Stimulated activated CD8-positive, alpha-beta memory T cell treated with anti-CD3 and anti-CD28 coated beads, Interleukin-4, amount 100 ng/mL, for 48 hours (primary cell): ENCODE results near the gene OR2V2.
"Not testable (repeated sequence)": the region's sequence is repeated elsewhere in the genome, so short reads cannot be mapped to it uniquely, and the experiment has no call there.

Experiments
- DNase-seq: peaks from one replicate; pipeline ENCODE4 v3.0.0-alpha.2; 2020

The OR2V2 gene

GRCh38 chr5:181114844-181115778 is 32.3 kb upstream of the OR2V2 start:
- peak; percentile 25 for DNase-seq

GRCh38 chr5:181118369-181118768 is 29.0 kb upstream of the OR2V2 start:
- DNase-seq = no peak

GRCh38 chr5:181119105-181119504 is 28.3 kb upstream of the OR2V2 start:
- DNase-seq = no peak

- no peak for DNase-seq
Observed at GRCh38 chr5:181120306-181120705, 27.1 kb upstream of the OR2V2 start.

GRCh38 chr5:181120761-181121160 is 26.6 kb upstream of the OR2V2 start:
- no peak for DNase-seq

GRCh38 chr5:181121675-181122561 is 25.5 kb upstream of the OR2V2 start:
- DNase-seq = no peak

- no peak for DNase-seq
Observed at GRCh38 chr5:181124526-181124925, 22.9 kb upstream of the OR2V2 start.

- no peak for DNase-seq
Observed at GRCh38 chr5:181126841-181127240, 20.5 kb upstream of the OR2V2 start.

- DNase-seq = no peak
Observed at GRCh38 chr5:181127456-181127855, 19.9 kb upstream of the OR2V2 start.

- DNase-seq = no peak
Observed at GRCh38 chr5:181127907-181128626, 19.3 kb upstream of the OR2V2 start.

- no peak for DNase-seq
Observed at GRCh38 chr5:181129601-181130000, 17.8 kb upstream of the OR2V2 start.

GRCh38 chr5:181130081-181130480 is 17.3 kb upstream of the OR2V2 start:
- DNase-seq = not testable (repeated sequence)

GRCh38 chr5:181130832-181131496 is 16.4 kb upstream of the OR2V2 start, which contains the start of gene OR2V1:
OR2V1 (minus strand) TSS chr5:181131169; CDS start chr5:181125304, 5,865 bp downstream.
- no peak for DNase-seq

GRCh38 chr5:181131514-181131913 is 15.9 kb upstream of the OR2V2 start:
- DNase-seq = no peak

GRCh38 chr5:181133083-181133482 is 14.3 kb upstream of the OR2V2 start:
- no peak for DNase-seq

- no peak for DNase-seq
Observed at GRCh38 chr5:181133610-181134231, 13.7 kb upstream of the OR2V2 start.

- no peak for DNase-seq
Observed at GRCh38 chr5:181134259-181134658, 13.1 kb upstream of the OR2V2 start.

GRCh38 chr5:181136361-181136955 is 10.9 kb upstream of the OR2V2 start:
- no peak for DNase-seq

GRCh38 chr5:181138258-181138657 is 9.1 kb upstream of the OR2V2 start:
- DNase-seq = no peak

GRCh38 chr5:181140766-181141165 is 6.6 kb upstream of the OR2V2 start:
- DNase-seq = no peak

GRCh38 chr5:181142054-181142453 is 5.3 kb upstream of the OR2V2 start:
- no peak for DNase-seq
